HepG2 (cell line): ENCODE results near the gene TMEM39B. TPM values are rescaled to one million over a fixed set of nuclear protein-coding genes. Genes with fewer than 3 reads are reported as not detected.

Experiments
- ARID2 ChIP-seq: sonication (generic); formaldehyde crosslinking; IDR thresholded peaks from 2 replicates; pipeline ENCODE4 v1.8.1; 2022; ENCODE audit warnings: mild to moderate bottlenecking, missing genetic modification reagents, borderline replicate concordance
- CHCHD3 ChIP-seq: sonication (generic); formaldehyde crosslinking; IDR thresholded peaks from 2 replicates; pipeline ENCODE4 v1.8.0; 2022; ENCODE audit warnings: mild to moderate bottlenecking, missing genetic modification reagents, moderate library complexity
- DMAP1 ChIP-seq: IDR thresholded peaks from 2 replicates; pipeline ENCODE4 v1.6.1; 2016
- NFE2 ChIP-seq: sonication (generic); formaldehyde crosslinking; IDR thresholded peaks from 2 replicates; pipeline ENCODE4 v1.4.0; 2020; ENCODE audit warnings: missing genetic modification reagents
- NFKB2 ChIP-seq: sonication (generic); formaldehyde crosslinking; IDR thresholded peaks from 2 replicates; pipeline ENCODE4 v1.4.0; 2020; ENCODE audit warnings: missing genetic modification reagents, borderline replicate concordance
- REST ChIP-seq, 2 experiments: IDR thresholded peaks; 2 replicates each; pipeline ENCODE4 v1.6.1; 2011 to 2012; ENCODE audit warnings: low read length in 2 of 2, borderline replicate concordance in 1 of 2, low read depth in 1 of 2, mild to moderate bottlenecking in 1 of 2, moderate library complexity in 1 of 2
- RXRB ChIP-seq: IDR thresholded peaks from 2 replicates; pipeline ENCODE4 v1.6.1; 2016; ENCODE audit warnings: borderline replicate concordance, missing genetic modification reagents, missing compliant biosample characterization
- TRAFD1 ChIP-seq: sonication (generic); formaldehyde crosslinking; IDR thresholded peaks from 2 replicates; pipeline ENCODE4 v1.5.1; 2020; ENCODE audit warnings: missing genetic modification reagents, mild to moderate bottlenecking, borderline replicate concordance
- ZNF33A ChIP-seq: sonication (generic); formaldehyde crosslinking; IDR thresholded peaks from 2 replicates; pipeline ENCODE4 v1.5.1; 2020; ENCODE audit warnings: missing genetic modification reagents, mild to moderate bottlenecking, moderate library complexity, borderline replicate concordance
- ZNF34 ChIP-seq: sonication (generic); formaldehyde crosslinking; IDR thresholded peaks from 2 replicates; pipeline ENCODE4 v1.4.0; 2020; ENCODE audit warnings: mild to moderate bottlenecking, missing genetic modification reagents, borderline replicate concordance
- ZNF619 ChIP-seq: sonication (generic); formaldehyde crosslinking; IDR thresholded peaks from 2 replicates; pipeline ENCODE4 v1.4.0; 2020; ENCODE audit warnings: mild to moderate bottlenecking, missing genetic modification reagents
- polyA plus RNA-seq, 8 experiments: library from polyadenylated mRNA; depleted of rRNA in 3 of 8; stranded (reverse) in 7 of 8; unstranded in 1 of 8; fragments of >200 nt; fragmentation: Illumina TruSeq in 4 of 8; extraction: Trizol in 4 of 8; gene quantifications; 2 replicates each; pipeline versions ENCODE4 v1.2.1 to v1.2.3, GENCODE V29; 2011 to 2016; ENCODE audit warnings: low read depth in 4 of 8, missing spikeins in 1 of 8, mixed read lengths in 1 of 8; ENCODE audit not compliant: insufficient read depth in 1 of 8
- total RNA-seq, 5 experiments: library from RNA; depleted of rRNA; stranded (reverse); fragments of >200 nt; fragmentation: Illumina TruSeq; extraction: Trizol; gene quantifications; 2 replicates each; pipeline ENCODE4 v1.2.3, GENCODE V29; 2016; ENCODE audit warnings: low read depth in 1 of 5
- TF ChIP-seq, protein P1 (sequence below): sonication (generic); formaldehyde crosslinking; IDR thresholded peaks from 2 replicates; pipeline ENCODE4 v1.4.0; 2020; ENCODE audit warnings: missing genetic modification reagents, mild to moderate bottlenecking, borderline replicate concordance
- TF ChIP-seq, protein P2 (sequence below): sonication (generic); formaldehyde crosslinking; IDR thresholded peaks from 2 replicates; pipeline ENCODE4 v1.5.0; 2020; ENCODE audit warnings: mild to moderate bottlenecking, missing genetic modification reagents
- TF ChIP-seq, protein P3 (sequence below): sonication (generic); formaldehyde crosslinking; IDR thresholded peaks from 2 replicates; pipeline ENCODE4 v1.4.0; 2020; ENCODE audit warnings: missing genetic modification reagents
- TF ChIP-seq, protein P4 (sequence below): IDR thresholded peaks from 2 replicates; pipeline ENCODE4 v1.6.1; 2016; ENCODE audit warnings: missing genetic modification reagents, missing compliant biosample characterization

Gene TMEM39B
- total and polyA plus RNA-seq, 2 of the 13 experiments (the other 11 are each of a cell fraction or from before 2014, with no cell fraction given) = 4.9 to 10.4 TPM

DNA sequence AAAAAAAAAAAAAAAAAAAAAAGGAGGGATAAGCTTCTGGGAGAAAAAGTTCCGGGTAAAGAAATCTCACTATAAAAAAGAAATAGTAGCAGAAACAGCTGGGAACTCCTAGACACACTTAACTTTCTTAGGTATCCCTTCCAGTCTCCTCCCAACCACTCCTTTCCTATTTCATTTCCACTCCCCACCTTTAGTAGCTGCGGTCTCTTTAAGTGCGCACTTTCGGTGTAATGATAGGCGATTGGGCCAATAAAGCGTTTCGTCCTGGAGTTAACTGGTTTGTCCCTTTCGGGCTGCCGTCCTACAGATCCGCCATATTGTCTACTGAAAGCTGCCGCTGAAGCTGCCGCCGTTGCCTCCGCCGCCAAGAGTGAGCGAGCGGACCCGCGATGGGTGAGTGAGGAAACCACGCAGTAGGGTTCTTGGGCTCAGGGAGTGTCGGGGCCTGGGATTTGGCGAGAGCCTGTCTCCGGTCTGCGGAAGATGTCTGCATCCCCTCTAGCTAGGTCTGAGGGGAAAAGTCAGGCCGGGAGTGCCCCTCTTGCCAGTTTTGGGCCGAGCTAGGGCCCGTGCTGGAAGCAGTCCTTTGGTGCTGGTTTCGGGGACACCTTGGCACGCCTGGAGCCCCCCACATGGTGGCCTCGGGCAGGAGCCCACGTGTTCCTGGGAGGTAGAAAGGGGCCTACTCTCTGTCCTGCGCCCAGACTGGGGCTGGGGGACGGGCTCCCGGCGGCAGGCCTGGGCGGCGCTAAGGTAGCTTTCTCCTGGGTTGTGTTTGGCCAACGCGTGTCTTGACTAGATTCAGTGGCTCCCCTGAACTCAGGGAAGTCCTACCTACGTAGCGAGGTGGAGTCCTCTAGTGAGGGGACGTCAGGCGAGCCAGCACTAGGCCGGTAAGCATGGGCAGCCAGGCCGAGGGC, 35.3 kb downstream of the TMEM39B start, which contains the start of gene KPNA6 (continued):
- TF ChIP-seq, protein P1, sequence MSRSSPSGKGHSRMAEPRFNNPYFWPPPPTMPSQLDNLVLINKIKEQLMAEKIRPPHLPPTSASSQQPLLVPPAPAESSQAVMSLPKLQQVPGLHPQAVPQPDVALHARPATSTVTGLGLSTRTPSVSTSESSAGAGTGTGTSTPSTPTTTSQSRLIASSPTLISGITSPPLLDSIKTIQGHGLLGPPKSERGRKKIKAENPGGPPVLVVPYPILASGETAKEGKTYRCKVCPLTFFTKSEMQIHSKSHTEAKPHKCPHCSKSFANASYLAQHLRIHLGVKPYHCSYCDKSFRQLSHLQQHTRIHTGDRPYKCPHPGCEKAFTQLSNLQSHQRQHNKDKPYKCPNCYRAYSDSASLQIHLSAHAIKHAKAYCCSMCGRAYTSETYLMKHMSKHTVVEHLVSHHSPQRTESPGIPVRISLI = peak; percentile 38; the same call in 1 of the 2 replicates
- 0 out of 2 replicates have a peak, but pooled peaks have one; percentile 27 for TF ChIP-seq RXRB (CRISPR knock-in tag)
- no peak for TF ChIP-seq REST (IDR thresholded peaks at IDR 0.05; ENCODE audit: borderline replicate concordance in 1 of 2, low read depth in 1 of 2, low read length in 2 of 2)
- peak; percentile 85; the same call in 1 of the 2 replicates for TF ChIP-seq ZNF33A (CRISPR knock-in tag)
- TF ChIP-seq DMAP1 (CRISPR knock-in tag) = peak; percentile 71; the same call in 1 of the 2 replicates
- TF ChIP-seq ARID2 (CRISPR knock-in tag) = peak; percentile 69
- TF ChIP-seq ZNF619 = no peak
- TF ChIP-seq TRAFD1 (CRISPR knock-in tag) = no peak; the same call in 1 of the 2 replicates
- TF ChIP-seq, protein P2, sequence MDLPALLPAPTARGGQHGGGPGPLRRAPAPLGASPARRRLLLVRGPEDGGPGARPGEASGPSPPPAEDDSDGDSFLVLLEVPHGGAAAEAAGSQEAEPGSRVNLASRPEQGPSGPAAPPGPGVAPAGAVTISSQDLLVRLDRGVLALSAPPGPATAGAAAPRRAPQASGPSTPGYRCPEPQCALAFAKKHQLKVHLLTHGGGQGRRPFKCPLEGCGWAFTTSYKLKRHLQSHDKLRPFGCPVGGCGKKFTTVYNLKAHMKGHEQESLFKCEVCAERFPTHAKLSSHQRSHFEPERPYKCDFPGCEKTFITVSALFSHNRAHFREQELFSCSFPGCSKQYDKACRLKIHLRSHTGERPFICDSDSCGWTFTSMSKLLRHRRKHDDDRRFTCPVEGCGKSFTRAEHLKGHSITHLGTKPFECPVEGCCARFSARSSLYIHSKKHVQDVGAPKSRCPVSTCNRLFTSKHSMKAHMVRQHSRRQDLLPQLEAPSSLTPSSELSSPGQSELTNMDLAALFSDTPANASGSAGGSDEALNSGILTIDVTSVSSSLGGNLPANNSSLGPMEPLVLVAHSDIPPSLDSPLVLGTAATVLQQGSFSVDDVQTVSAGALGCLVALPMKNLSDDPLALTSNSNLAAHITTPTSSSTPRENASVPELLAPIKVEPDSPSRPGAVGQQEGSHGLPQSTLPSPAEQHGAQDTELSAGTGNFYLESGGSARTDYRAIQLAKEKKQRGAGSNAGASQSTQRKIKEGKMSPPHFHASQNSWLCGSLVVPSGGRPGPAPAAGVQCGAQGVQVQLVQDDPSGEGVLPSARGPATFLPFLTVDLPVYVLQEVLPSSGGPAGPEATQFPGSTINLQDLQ (CRISPR knock-in tag) = no peak
- no peak for TF ChIP-seq CHCHD3
- TF ChIP-seq, protein P3, sequence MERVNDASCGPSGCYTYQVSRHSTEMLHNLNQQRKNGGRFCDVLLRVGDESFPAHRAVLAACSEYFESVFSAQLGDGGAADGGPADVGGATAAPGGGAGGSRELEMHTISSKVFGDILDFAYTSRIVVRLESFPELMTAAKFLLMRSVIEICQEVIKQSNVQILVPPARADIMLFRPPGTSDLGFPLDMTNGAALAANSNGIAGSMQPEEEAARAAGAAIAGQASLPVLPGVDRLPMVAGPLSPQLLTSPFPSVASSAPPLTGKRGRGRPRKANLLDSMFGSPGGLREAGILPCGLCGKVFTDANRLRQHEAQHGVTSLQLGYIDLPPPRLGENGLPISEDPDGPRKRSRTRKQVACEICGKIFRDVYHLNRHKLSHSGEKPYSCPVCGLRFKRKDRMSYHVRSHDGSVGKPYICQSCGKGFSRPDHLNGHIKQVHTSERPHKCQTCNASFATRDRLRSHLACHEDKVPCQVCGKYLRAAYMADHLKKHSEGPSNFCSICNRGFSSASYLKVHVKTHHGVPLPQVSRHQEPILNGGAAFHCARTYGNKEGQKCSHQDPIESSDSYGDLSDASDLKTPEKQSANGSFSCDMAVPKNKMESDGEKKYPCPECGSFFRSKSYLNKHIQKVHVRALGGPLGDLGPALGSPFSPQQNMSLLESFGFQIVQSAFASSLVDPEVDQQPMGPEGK = peak; percentile 50; the same call in 1 of the 2 replicates
- TF ChIP-seq ZNF34 = no peak
- no peak; the same call in 1 of the 2 replicates for TF ChIP-seq NFKB2 (CRISPR knock-in tag)
- TF ChIP-seq NFE2 = no peak
- TF ChIP-seq, protein P4, sequence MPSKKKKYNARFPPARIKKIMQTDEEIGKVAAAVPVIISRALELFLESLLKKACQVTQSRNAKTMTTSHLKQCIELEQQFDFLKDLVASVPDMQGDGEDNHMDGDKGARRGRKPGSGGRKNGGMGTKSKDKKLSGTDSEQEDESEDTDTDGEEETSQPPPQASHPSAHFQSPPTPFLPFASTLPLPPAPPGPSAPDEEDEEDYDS (CRISPR knock-in tag) = peak; percentile 62; the same call in 1 of the 2 replicates
